GM23338 (cell line): ENCODE data around the gene TPST1. TPM values are rescaled to one million over a fixed set of nuclear protein-coding genes. Genes with fewer than 3 reads are reported as not detected.

Source experiments
- ATAC-seq: fragments of 200-7000 bp; cut with Tn5 transposase; 3 replicates; pipeline ENCODE4 v1.9.1; 2020
- DNase-seq: peaks from one replicate; pipeline ENCODE4 v3.0.0-alpha.2; 2015; ENCODE audit warnings: low spot score
- H2AFZ ChIP-seq: fragments of 200-600 bp; sonication (generic); 2 replicates; pipeline ENCODE4 v1.8.0; 2016; ENCODE audit warnings: antibody characterized with exemption, mild to moderate bottlenecking, moderate library complexity
- H3F3A ChIP-seq: fragments of 200-600 bp; sonication (generic); replicated peaks from 2 replicates; pipeline ENCODE4 v1.8.0; 2017; ENCODE audit warnings: antibody characterized with exemption, mixed run types, low read depth
- H3K27ac ChIP-seq: fragments of 200-600 bp; sonication (generic); 2 replicates; pipeline ENCODE4 v1.6.1; 2016; ENCODE audit warnings: low read depth
- H3K27me3 ChIP-seq: fragments of 200-600 bp; sonication (generic); 2 replicates; pipeline ENCODE4 v1.8.0; 2016; ENCODE audit warnings: mild to moderate bottlenecking, mixed run types, moderate library complexity; ENCODE audit not compliant: insufficient read depth
- H3K36me3 ChIP-seq: fragments of 200-600 bp; sonication (generic); 2 replicates; pipeline ENCODE4 v1.8.0; 2016; ENCODE audit warnings: mild to moderate bottlenecking; ENCODE audit not compliant: insufficient read depth
- H3K4me1 ChIP-seq: fragments of 200-600 bp; sonication (generic); 2 replicates; pipeline ENCODE4 v1.8.0; 2016; ENCODE audit warnings: mild to moderate bottlenecking, moderate library complexity; ENCODE audit not compliant: insufficient read depth
- H3K4me2 ChIP-seq: fragments of 200-600 bp; sonication (generic); 2 replicates; pipeline ENCODE4 v1.7.1; 2017; ENCODE audit warnings: mixed run types
- H3K4me3 ChIP-seq: fragments of 200-600 bp; sonication (generic); 2 replicates; pipeline ENCODE4 v1.6.1; 2016; ENCODE audit warnings: mixed run types
- H3K79me2 ChIP-seq: fragments of 200-600 bp; sonication (generic); replicated peaks from 2 replicates; pipeline ENCODE4 v1.8.0; 2017; ENCODE audit warnings: mild to moderate bottlenecking; ENCODE audit not compliant: insufficient read depth
- H3K9me2 ChIP-seq: fragments of 200-600 bp; sonication (generic); 2 replicates; pipeline ENCODE4 v1.8.0; 2017; ENCODE audit not compliant: insufficient read depth
- H4K20me1 ChIP-seq: fragments of 200-600 bp; sonication (generic); replicated peaks from 2 replicates; pipeline ENCODE4 v1.8.0; 2017; ENCODE audit warnings: mild to moderate bottlenecking; ENCODE audit not compliant: insufficient read depth
- H3K27ac Mint-ChIP-seq: 2 replicates; pipeline ENCODE4 v1.8.0; 2020; ENCODE audit warnings: inconsistent platforms, mild to moderate bottlenecking, moderate library complexity, mixed read lengths
- H3K27me3 Mint-ChIP-seq: 3 replicates; pipeline ENCODE4 v1.8.0; 2022; ENCODE audit warnings: low read depth, mild to moderate bottlenecking, moderate library complexity, mixed read lengths, inconsistent platforms; ENCODE audit not compliant: insufficient read depth, poor library complexity
- H3K36me3 Mint-ChIP-seq: 3 replicates; pipeline ENCODE4 v1.8.0; 2021; ENCODE audit warnings: low read depth, mild to moderate bottlenecking, inconsistent platforms, moderate library complexity, mixed read lengths
- H3K4me1 Mint-ChIP-seq: 3 replicates; pipeline ENCODE4 v1.8.0; 2020; ENCODE audit warnings: mild to moderate bottlenecking, inconsistent platforms, mixed read lengths
- H3K4me3 Mint-ChIP-seq: 3 replicates; pipeline ENCODE4 v1.8.0; 2021; ENCODE audit warnings: moderate library complexity, mild to moderate bottlenecking, inconsistent platforms, mixed read lengths
- H3K9me3 Mint-ChIP-seq: 3 replicates; pipeline ENCODE4 v1.8.0; 2020; ENCODE audit warnings: moderate library complexity, mild to moderate bottlenecking, inconsistent platforms, mixed read lengths
- CREB1 ChIP-seq: fragments of 250-450 bp; sonication (Bioruptor Pico); IDR thresholded peaks from 2 replicates; pipeline ENCODE4 v1.5.0; 2020; ENCODE audit warnings: low read depth, mild to moderate bottlenecking, moderate library complexity
- CTCF ChIP-seq, 2 experiments: fragments of 200-600 bp in 1 of 2; sonication (generic) in 1 of 2; conservative IDR thresholded peaks; 2 replicates each; pipeline versions ENCODE4 v1.5.1 to v1.6.1; 2016 to 2017; ENCODE audit warnings: antibody characterized with exemption in 2 of 2, low read depth in 2 of 2, mild to moderate bottlenecking in 2 of 2, moderate library complexity in 1 of 2
- EZH2 ChIP-seq: fragments of 200-600 bp; sonication (generic); IDR thresholded peaks from one replicate; pipeline ENCODE4 v1.8.0; 2017; ENCODE audit warnings: antibody characterized with exemption, mild to moderate bottlenecking, low read depth; ENCODE audit not compliant: unreplicated experiment
- EZH2phosphoT487 ChIP-seq: fragments of 200-600 bp; sonication (generic); IDR thresholded peaks from one replicate; pipeline ENCODE4 v1.8.1; 2018; ENCODE audit warnings: antibody characterized with exemption; ENCODE audit not compliant: unreplicated experiment
- JUNB ChIP-seq: IDR thresholded peaks from one replicate; pipeline ENCODE4 v1.6.1; 2016; ENCODE audit warnings: antibody characterized with exemption; ENCODE audit not compliant: unreplicated experiment
- NANOG ChIP-seq: IDR thresholded peaks from 2 replicates; pipeline ENCODE4 v1.6.1; 2016; ENCODE audit warnings: antibody characterized with exemption, borderline replicate concordance
- REST ChIP-seq: IDR thresholded peaks from one replicate; pipeline ENCODE4 v1.6.1; 2018; ENCODE audit warnings: antibody characterized with exemption; ENCODE audit not compliant: unreplicated experiment
- ZNF114 ChIP-seq: fragments of 250-450 bp; sonication (Bioruptor Pico); IDR thresholded peaks from 2 replicates; pipeline ENCODE4 v1.5.0; 2020; ENCODE audit warnings: mild to moderate bottlenecking, moderate library complexity
- ZNF331 ChIP-seq: fragments of 250-450 bp; sonication (Bioruptor Pico); IDR thresholded peaks from 2 replicates; pipeline ENCODE4 v1.5.0; 2020; ENCODE audit warnings: low read depth, mild to moderate bottlenecking, moderate library complexity
- polyA plus RNA-seq: library from polyadenylated mRNA; unstranded; fragments of >200 nt; fragmentation: Nextera tagmentation; extraction: Ambion mirVana; gene quantifications from 2 replicates; pipeline ENCODE4 v1.2.1, GENCODE V29; 2016
- total RNA-seq: library from RNA; depleted of rRNA; stranded (reverse); fragments of >200 nt; shearing (Covaris generic); gene quantifications from 2 replicates; pipeline ENCODE4 v1.2.3, GENCODE V29; 2014

Gene TPST1
- total and polyA plus RNA-seq, 2 experiments from 2014 or later, result 10.7 to 19.2 TPM

DNA sequence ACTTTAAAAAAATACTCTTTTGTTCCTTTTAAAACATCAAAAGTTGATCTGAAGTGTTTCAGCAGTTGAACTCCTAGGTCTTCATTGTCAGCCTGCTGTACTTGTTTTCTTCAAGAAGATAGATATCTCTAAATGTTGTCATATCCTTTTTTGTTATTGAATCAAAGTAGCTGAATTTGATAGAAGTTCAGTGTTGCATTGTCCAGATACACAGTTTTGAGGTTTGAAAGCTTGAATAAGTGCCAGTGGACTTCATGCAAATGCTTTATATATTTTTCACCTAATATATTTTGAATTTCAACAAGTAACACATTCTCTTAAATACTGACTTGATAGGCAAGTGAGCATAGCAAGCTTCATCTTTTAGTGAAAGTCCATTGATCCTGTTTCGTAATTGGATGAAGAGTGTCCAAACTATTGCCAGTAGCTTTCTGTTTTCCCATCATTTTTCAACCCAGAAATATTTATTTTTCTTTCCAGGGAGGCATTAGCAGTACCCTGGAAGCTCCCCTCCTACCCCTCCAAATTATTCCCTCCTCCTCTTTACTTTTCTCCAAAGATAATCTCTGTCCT is 114.4 kb downstream of the TPST1 start (continued):
- TF ChIP-seq CTCF (conservative IDR thresholded peaks at IDR 0.05; ENCODE audit: low read depth in 2 of 2), result no peak
- no peak for TF ChIP-seq CREB1 (CRISPR knock-in tag)
- TF ChIP-seq ZNF114 (CRISPR knock-in tag), result no peak
- no peak for TF ChIP-seq EZH2phosphoT487

GRCh38 chr7:66321283-66321682 is 116.1 kb downstream of the TPST1 start:
- H3K4me2 ChIP-seq, result no peak overlapping the region
- H3K36me3 ChIP-seq, result peaks cover 3% of the 10 kb centered on the region; the same call in 1 of the 2 replicates
- Mint-ChIP-seq H3K36me3 (peaks cover 25% of the 10 kb centered on the region), H3K4me1 (peaks cover 4% of the 10 kb centered on the region; the same call in 2 of the 3 replicates), H3K27me3 (no peaks in the 10 kb centered on the region), H3K27ac (no peak overlapping the region), H3K9me3 (peaks cover 27% of the 10 kb centered on the region), H3K4me3 (no peak overlapping the region)
- no peak for ATAC-seq
- no peaks in the 10 kb centered on the region for H3K27me3 ChIP-seq
- H3K79me2 ChIP-seq, result no peaks in the 10 kb centered on the region
- no peak for DNase-seq
- no peak overlapping the region for H2AFZ ChIP-seq
- no peaks in the 10 kb centered on the region for H3K9me2 ChIP-seq
- no peak overlapping the region for H3K27ac ChIP-seq
- H3K4me3 ChIP-seq, result no peak overlapping the region
- no peaks in the 10 kb centered on the region for H4K20me1 ChIP-seq
- H3F3A ChIP-seq, result no peaks in the 10 kb centered on the region
- 0 out of 2 replicates have a peak, but pooled peaks cover 3% of the 10 kb centered on the region for H3K4me1 ChIP-seq
- no peak for TF ChIP-seq EZH2
- TF ChIP-seq JUNB, result no peak
- TF ChIP-seq EZH2phosphoT487, result no peak
- no peak for TF ChIP-seq REST
- no peak for TF ChIP-seq CTCF (conservative IDR thresholded peaks at IDR 0.05; ENCODE audit: low read depth in 2 of 2)
- no peak for TF ChIP-seq NANOG
- TF ChIP-seq ZNF331, result no peak
